ENCODE data around the gene ACSL1.
"Not testable (repeated sequence)": the region's sequence is repeated elsewhere in the genome, so short reads cannot be mapped to it uniquely, and the experiment has no call there.

Gene ACSL1

GRCh38 chr4:184796906-184797305 is 28.9 kb downstream of the ACSL1 start:
- no peak for TF ChIP-seq ZNF274 (IDR thresholded peaks at IDR 0.05; ENCODE audit: low read depth, low read length)
- no peak overlapping the region for H3K4me3 ChIP-seq (ENCODE audit: low read length)

GRCh38 chr4:184795214-184795844 is 30.4 kb downstream of the ACSL1 start:
- TF ChIP-seq ZNF274 (IDR thresholded peaks at IDR 0.05; ENCODE audit: low read depth, low read length) = no peak
- H3K4me3 ChIP-seq (ENCODE audit: low read length) = no peak overlapping the region

GRCh38 chr4:184794470-184794869 is 31.3 kb downstream of the ACSL1 start:
- no peak for TF ChIP-seq ZNF274 (IDR thresholded peaks at IDR 0.05; ENCODE audit: low read depth, low read length)
- H3K4me3 ChIP-seq (ENCODE audit: low read length) = no peak overlapping the region

- TF ChIP-seq ZNF274 (IDR thresholded peaks at IDR 0.05; ENCODE audit: low read depth, low read length) = no peak
- H3K4me3 ChIP-seq (ENCODE audit: low read length) = no peak overlapping the region; the same call in 1 of the 2 replicates
Measured at GRCh38 chr4:184793735-184794355, 31.9 kb downstream of the ACSL1 start.

- no peak for TF ChIP-seq ZNF274 (IDR thresholded peaks at IDR 0.05; ENCODE audit: low read depth, low read length)
- H3K4me3 ChIP-seq (ENCODE audit: low read length) = no peak overlapping the region
Measured at GRCh38 chr4:184792950-184793555, 32.7 kb downstream of the ACSL1 start.

GRCh38 chr4:184792334-184792733 is 33.4 kb downstream of the ACSL1 start:
- TF ChIP-seq ZNF274 (IDR thresholded peaks at IDR 0.05; ENCODE audit: low read depth, low read length) = no peak
- H3K4me3 ChIP-seq (ENCODE audit: low read length) = no peak overlapping the region

- no peak overlapping the region for H3K4me3 ChIP-seq (ENCODE audit: low read length)
- TF ChIP-seq ZNF274 (IDR thresholded peaks at IDR 0.05; ENCODE audit: low read depth, low read length) = no peak
Measured at GRCh38 chr4:184790826-184791225, 34.9 kb downstream of the ACSL1 start.

- H3K4me3 ChIP-seq (ENCODE audit: low read length) = no peak overlapping the region
- no peak for TF ChIP-seq ZNF274 (IDR thresholded peaks at IDR 0.05; ENCODE audit: low read depth, low read length)
Measured at GRCh38 chr4:184787766-184788503, 37.8 kb downstream of the ACSL1 start.

- no peak overlapping the region for H3K4me3 ChIP-seq (ENCODE audit: low read length)
- no peak for TF ChIP-seq ZNF274 (IDR thresholded peaks at IDR 0.05; ENCODE audit: low read depth, low read length)
Measured at GRCh38 chr4:184785813-184786212, 40.0 kb downstream of the ACSL1 start.

- TF ChIP-seq ZNF274 (IDR thresholded peaks at IDR 0.05; ENCODE audit: low read depth, low read length) = no peak
- H3K4me3 ChIP-seq (ENCODE audit: low read length) = no peak overlapping the region
Measured at GRCh38 chr4:184784628-184785257, 41.0 kb downstream of the ACSL1 start.

GRCh38 chr4:184782731-184783373 is 42.9 kb downstream of the ACSL1 start:
- no peak for TF ChIP-seq ZNF274 (IDR thresholded peaks at IDR 0.05; ENCODE audit: low read depth, low read length)
- no peak overlapping the region for H3K4me3 ChIP-seq (ENCODE audit: low read length)

GRCh38 chr4:184779160-184779559 is 46.6 kb downstream of the ACSL1 start:
- H3K4me3 ChIP-seq (ENCODE audit: low read length) = not testable (repeated sequence)

GRCh38 chr4:184778325-184778724 is 47.4 kb downstream of the ACSL1 start:
- no peak overlapping the region for H3K4me3 ChIP-seq (ENCODE audit: low read length)
- no peak for TF ChIP-seq ZNF274 (IDR thresholded peaks at IDR 0.05; ENCODE audit: low read depth, low read length)

- no peak for TF ChIP-seq ZNF274 (IDR thresholded peaks at IDR 0.05; ENCODE audit: low read depth, low read length)
- H3K4me3 ChIP-seq (ENCODE audit: low read length) = no peak overlapping the region
Measured at GRCh38 chr4:184776821-184777220, 48.9 kb downstream of the ACSL1 start.
